ENCODE measurements around the gene PPIF.

PPIF gene

DNA sequence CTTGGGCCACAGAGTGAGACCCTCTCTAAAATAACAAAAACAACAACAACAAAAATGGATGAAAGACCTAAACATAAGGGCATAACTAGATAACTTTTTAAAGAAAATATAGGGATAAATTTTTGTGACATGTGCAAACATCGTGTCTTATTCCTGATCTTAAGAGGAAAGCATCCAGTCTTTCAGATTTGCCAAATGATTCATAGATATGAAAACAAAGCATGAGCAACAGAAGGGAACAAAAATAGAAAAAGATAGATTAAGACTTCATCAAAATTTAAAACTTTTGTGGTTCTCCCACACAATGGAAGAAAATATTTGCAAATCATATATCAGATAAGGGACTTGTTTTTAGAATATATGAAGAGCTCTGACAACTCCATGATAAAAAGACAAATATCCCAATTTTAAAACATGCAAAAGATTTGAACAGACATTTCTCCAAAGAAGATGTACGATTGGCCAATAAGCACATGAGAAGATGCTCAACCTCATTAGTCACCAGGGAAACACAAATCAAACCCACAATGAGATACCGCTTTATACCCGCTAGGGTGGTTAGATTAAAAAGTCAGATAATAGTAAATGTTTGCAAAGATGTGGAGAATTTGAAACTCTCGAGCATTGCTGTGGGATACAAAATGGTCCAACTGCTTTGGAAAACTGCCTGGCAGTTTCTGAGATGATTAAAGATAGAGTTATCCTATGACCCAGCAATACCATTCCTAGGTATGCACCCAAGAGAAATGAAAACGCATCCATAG, 20.3 kb downstream of the PPIF start:
- POLR2A ChIA-PET, result no interaction called here
- no peak overlapping the region for H3K27ac ChIP-seq (ENCODE audit: insufficient read depth in 1 of 2, low read depth in 1 of 2, low read length in 2 of 2, poor library complexity in 1 of 2, severe bottlenecking in 2 of 2)
- no peak for DNase-seq
- WGBS (ENCODE audit: insufficient coverage), result 100% methylated on average over 1 of the region's 6 CpGs
- no peaks in the 10 kb centered on the region for H3K27me3 ChIP-seq (replicated peaks in 2 of 5; ENCODE audit: control insufficient read depth in 4 of 5, insufficient read depth in 5 of 5, low read length in 4 of 5)
- no peaks in the 10 kb centered on the region for H3K4me1 ChIP-seq (ENCODE audit: control extremely low read depth in 1 of 4, control insufficient read depth in 4 of 4, insufficient read depth in 4 of 4, low read length in 3 of 4)
- H3K9me3 ChIP-seq (ENCODE audit: control extremely low read depth in 1 of 5, control insufficient read depth in 4 of 5, insufficient read depth in 2 of 5, low read depth in 1 of 5, low read length in 4 of 5), result peaks cover 0 to 17% (median 4%) of the 10 kb centered on the region in 5 experiments
- CTCF ChIA-PET, result no interaction called here
- no peaks in the 10 kb centered on the region for H3K36me3 ChIP-seq (ENCODE audit: control insufficient read depth in 4 of 4, insufficient read depth in 4 of 4, low read length in 3 of 4)
- H3K4me3 ChIP-seq (ENCODE audit: control insufficient read depth in 1 of 7, extremely low read depth in 1 of 7, insufficient read depth in 4 of 7, low read depth in 2 of 7, low read length in 6 of 7), result no peak overlapping the region

DNA sequence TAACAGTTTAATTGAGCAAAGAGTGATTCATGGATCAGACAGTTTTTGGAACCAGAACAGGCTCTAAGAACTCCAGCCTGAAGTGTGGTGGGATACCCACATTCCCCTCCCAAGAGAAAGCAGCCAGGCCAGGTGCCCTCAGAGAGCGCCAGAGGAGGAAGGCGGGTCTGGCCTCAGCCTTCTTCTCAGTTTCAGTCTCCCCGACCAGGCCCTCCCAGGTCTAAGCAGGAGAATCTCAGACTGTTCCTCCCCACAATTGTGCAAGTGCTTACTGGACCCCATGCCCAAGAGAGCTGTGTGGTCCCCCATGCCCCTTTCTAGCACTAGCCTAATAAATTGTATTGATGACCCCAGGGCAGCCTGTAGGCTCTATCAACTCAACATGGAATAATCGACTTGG, 25.6 kb downstream of the PPIF start:
- 87% methylated on average over 4 of the region's 4 CpGs for WGBS (ENCODE audit: insufficient coverage)
- CTCF ChIA-PET, result interaction anchor here (1.0 to 4.9 kb wide), 17 partner anchors 8 to 135 kb away, joined by 3 to 62 read pairs (median 10); partner anchors contain the start of gene PPIF

DNA sequence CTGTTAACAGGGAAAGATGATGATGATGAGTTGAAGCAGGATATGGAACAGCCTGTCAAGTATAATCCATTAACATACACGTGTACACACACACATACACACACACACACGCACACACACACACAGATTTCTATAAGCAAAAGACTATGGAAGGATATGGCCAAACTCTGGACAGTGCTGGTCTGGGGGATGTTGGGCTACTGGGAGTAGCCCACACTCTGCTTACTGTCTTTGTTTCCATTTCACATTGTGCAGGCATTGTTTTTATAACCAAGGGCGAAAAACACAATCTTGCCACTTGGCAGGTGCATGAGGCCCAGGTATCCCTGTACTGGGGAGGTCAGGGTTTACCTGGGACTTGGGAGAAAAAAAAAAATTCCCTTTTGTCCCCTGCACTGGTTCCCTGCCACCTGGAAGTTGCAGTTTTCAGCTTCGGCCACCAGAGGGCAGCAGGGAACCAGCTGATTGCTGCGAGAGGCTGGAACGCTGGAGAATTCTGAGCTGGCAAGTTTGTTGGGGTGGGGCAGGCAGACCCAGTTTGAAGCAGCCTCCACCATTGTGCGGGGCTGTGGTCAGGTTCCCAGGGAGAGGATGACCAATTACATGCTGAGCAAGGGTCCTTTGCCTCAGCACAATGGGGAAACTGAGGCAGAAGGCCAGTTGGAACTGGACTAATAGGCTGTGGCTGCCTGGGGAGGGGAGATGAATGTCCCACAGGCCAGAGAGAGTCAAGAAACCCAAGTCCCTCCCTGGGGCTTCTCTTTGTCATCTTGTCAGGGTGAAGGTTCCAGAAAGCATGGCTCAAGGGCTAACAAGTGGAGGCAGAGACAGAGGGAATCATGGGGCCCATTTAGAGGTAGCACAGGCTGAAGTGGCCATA, 27.3 kb downstream of the PPIF start:
- ChIA-PET POLR2A (interaction anchor here (0.7 to 0.8 kb wide), 2 partner anchors 64 to 529 kb away, joined by 3 read pairs; no protein-coding TSS in a partner anchor), CTCF (interaction anchor here (0.6 to 4.9 kb wide), 37 partner anchors 9 to 1193 kb away, joined by 3 to 62 read pairs (median 5); partner anchors contain the start of gene PPIF)
- Histone ChIP-seq H3K4me3 (ENCODE audit: control insufficient read depth in 1 of 7, extremely low read depth in 1 of 7, insufficient read depth in 4 of 7, low read depth in 2 of 7, low read length in 6 of 7) (no peak overlapping the region), H3K9me3 (ENCODE audit: control extremely low read depth in 1 of 5, control insufficient read depth in 4 of 5, insufficient read depth in 2 of 5, low read depth in 1 of 5, low read length in 4 of 5) (peaks cover 0 to 17% (median 0%) of the 10 kb centered on the region in 5 experiments), H3K36me3 (ENCODE audit: control insufficient read depth in 4 of 4, insufficient read depth in 4 of 4, low read length in 3 of 4) (no peaks in the 10 kb centered on the region), H3K4me1 (ENCODE audit: control extremely low read depth in 1 of 4, control insufficient read depth in 4 of 4, insufficient read depth in 4 of 4, low read length in 3 of 4) (peaks cover 0 to 12% (median 4%) of the 10 kb centered on the region in 4 experiments), H3K27me3 (replicated peaks in 2 of 5; ENCODE audit: control insufficient read depth in 4 of 5, insufficient read depth in 5 of 5, low read length in 4 of 5) (no peaks in the 10 kb centered on the region), H3K27ac (ENCODE audit: insufficient read depth in 1 of 2, low read depth in 1 of 2, low read length in 2 of 2, poor library complexity in 1 of 2, severe bottlenecking in 2 of 2) (no peak overlapping the region)
- WGBS (ENCODE audit: insufficient coverage), result 7% methylated on average over 6 of the region's 7 CpGs
- peak; percentile 55 to 78 (median 68) for DNase-seq

More for the DNA sequence above, 25.6 kb downstream of the PPIF start:
- no peak for DNase-seq
- Histone ChIP-seq H3K9me3 (ENCODE audit: control extremely low read depth in 1 of 5, control insufficient read depth in 4 of 5, insufficient read depth in 2 of 5, low read depth in 1 of 5, low read length in 4 of 5) (peaks cover 0 to 17% (median 4%) of the 10 kb centered on the region in 5 experiments), H3K4me3 (ENCODE audit: control insufficient read depth in 1 of 7, extremely low read depth in 1 of 7, insufficient read depth in 4 of 7, low read depth in 2 of 7, low read length in 6 of 7) (no peak overlapping the region), H3K4me1 (ENCODE audit: control extremely low read depth in 1 of 4, control insufficient read depth in 4 of 4, insufficient read depth in 4 of 4, low read length in 3 of 4) (peaks cover 0 to 12% (median 4%) of the 10 kb centered on the region in 4 experiments), H3K27me3 (replicated peaks in 2 of 5; ENCODE audit: control insufficient read depth in 4 of 5, insufficient read depth in 5 of 5, low read length in 4 of 5) (no peaks in the 10 kb centered on the region), H3K36me3 (ENCODE audit: control insufficient read depth in 4 of 4, insufficient read depth in 4 of 4, low read length in 3 of 4) (no peaks in the 10 kb centered on the region), H3K27ac (ENCODE audit: insufficient read depth in 1 of 2, low read depth in 1 of 2, low read length in 2 of 2, poor library complexity in 1 of 2, severe bottlenecking in 2 of 2) (no peak overlapping the region)
- POLR2A ChIA-PET, result no interaction called here

DNA sequence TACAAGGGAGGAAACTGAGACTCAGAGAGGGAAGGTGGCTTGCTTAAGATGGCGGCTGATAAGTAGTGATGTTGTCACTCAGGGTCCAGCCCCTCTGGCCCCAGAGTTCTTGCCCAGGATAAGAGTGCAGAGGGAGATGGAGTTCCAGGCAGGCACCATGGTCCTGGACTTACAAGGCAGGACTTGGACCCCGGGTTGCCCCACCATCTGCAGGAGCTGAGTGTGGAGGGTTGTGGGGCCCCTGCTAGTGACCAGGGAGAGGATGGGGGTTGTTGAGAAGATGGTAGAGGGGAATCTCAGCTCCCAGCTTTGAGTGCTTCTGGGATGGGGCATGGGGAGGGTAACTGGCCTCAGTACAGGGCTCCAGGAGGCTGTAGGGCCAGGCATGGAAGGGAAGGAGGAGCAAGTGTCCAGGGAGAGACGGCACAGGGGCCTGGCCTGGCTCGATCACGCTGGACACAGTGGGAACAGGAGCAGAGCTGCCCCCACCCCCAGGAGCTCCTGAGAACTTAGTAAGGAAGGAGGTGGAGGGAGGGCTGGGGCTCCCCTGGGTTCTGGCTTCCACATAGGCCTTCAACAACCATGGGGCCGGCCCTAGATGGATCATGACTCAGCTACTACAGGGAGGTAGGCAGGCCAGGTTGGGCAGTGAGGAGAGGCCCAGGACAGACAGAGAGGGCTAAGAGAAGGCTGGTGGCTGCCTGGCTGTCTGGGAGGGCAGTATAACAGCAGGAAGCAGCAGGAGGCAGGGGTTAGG, 28.2 kb downstream of the PPIF start:
- WGBS (ENCODE audit: insufficient coverage), result 75% methylated on average over 4 of the region's 6 CpGs
- Histone ChIP-seq H3K4me1 (ENCODE audit: control extremely low read depth in 1 of 4, control insufficient read depth in 4 of 4, insufficient read depth in 4 of 4, low read length in 3 of 4) (peaks cover 0 to 12% (median 4%) of the 10 kb centered on the region in 4 experiments), H3K27ac (ENCODE audit: insufficient read depth in 1 of 2, low read depth in 1 of 2, low read length in 2 of 2, poor library complexity in 1 of 2, severe bottlenecking in 2 of 2) (no peak overlapping the region), H3K27me3 (replicated peaks in 2 of 5; ENCODE audit: control insufficient read depth in 4 of 5, insufficient read depth in 5 of 5, low read length in 4 of 5) (no peaks in the 10 kb centered on the region), H3K9me3 (ENCODE audit: control extremely low read depth in 1 of 5, control insufficient read depth in 4 of 5, insufficient read depth in 2 of 5, low read depth in 1 of 5, low read length in 4 of 5) (peaks cover 0 to 11% (median 0%) of the 10 kb centered on the region in 5 experiments), H3K4me3 (ENCODE audit: control insufficient read depth in 1 of 7, extremely low read depth in 1 of 7, insufficient read depth in 4 of 7, low read depth in 2 of 7, low read length in 6 of 7) (no peak overlapping the region), H3K36me3 (ENCODE audit: control insufficient read depth in 4 of 4, insufficient read depth in 4 of 4, low read length in 3 of 4) (no peaks in the 10 kb centered on the region)
- ChIA-PET POLR2A (no interaction called here), CTCF (interaction anchor here (0.7 to 4.9 kb wide), 16 partner anchors 8 to 118 kb away, joined by 3 to 62 read pairs (median 4); partner anchors contain the start of gene PPIF)
- DNase-seq, result peak; percentile 14 to 66 (median 59)

DNA sequence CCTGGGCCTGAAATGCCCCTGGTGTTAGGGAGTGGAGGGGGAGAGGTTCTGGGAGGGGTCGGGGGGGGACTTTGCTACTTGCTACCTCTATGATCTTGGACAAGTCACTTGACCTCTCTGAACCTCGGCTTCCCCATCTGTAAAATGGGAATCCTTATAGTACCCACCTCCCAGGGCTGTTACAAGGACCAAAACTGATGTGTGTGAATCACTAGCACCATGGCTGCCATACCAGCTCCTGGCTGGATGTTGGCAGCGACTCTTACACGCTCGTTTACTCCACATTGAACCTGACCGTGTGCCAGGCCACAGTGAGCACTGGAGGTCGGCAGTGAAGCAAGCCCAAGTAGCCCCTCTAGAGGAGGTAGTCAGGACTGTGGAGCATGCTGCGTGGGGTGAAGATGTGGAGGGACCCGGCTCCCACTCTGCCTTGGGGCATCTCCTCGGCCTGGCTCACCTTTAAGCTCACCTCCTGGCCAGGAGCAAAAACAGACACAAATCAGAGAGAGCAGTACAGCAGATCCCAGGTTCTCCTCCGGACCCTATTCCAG, 28.9 kb downstream of the PPIF start:
- peaks cover 0 to 12% (median 4%) of the 10 kb centered on the region in 4 experiments for H3K4me1 ChIP-seq (ENCODE audit: control extremely low read depth in 1 of 4, control insufficient read depth in 4 of 4, insufficient read depth in 4 of 4, low read length in 3 of 4)
- 97% methylated on average over 9 of the region's 11 CpGs for WGBS (ENCODE audit: insufficient coverage)
- H3K9me3 ChIP-seq (ENCODE audit: control extremely low read depth in 1 of 5, control insufficient read depth in 4 of 5, insufficient read depth in 2 of 5, low read depth in 1 of 5, low read length in 4 of 5), result peaks cover 0 to 6% (median 0%) of the 10 kb centered on the region in 5 experiments
- no peak overlapping the region for H3K27ac ChIP-seq (ENCODE audit: insufficient read depth in 1 of 2, low read depth in 1 of 2, low read length in 2 of 2, poor library complexity in 1 of 2, severe bottlenecking in 2 of 2)
- H3K36me3 ChIP-seq (ENCODE audit: control insufficient read depth in 4 of 4, insufficient read depth in 4 of 4, low read length in 3 of 4), result no peaks in the 10 kb centered on the region
- ChIA-PET POLR2A (no interaction called here), CTCF (interaction anchor here (0.9 to 4.9 kb wide), 12 partner anchors 10 to 117 kb away, joined by 3 to 62 read pairs (median 4); partner anchors contain the start of gene PPIF)
- DNase-seq, result no peak
- no peaks in the 10 kb centered on the region for H3K27me3 ChIP-seq (replicated peaks in 2 of 5; ENCODE audit: control insufficient read depth in 4 of 5, insufficient read depth in 5 of 5, low read length in 4 of 5)
- no peak overlapping the region for H3K4me3 ChIP-seq (ENCODE audit: control insufficient read depth in 1 of 7, extremely low read depth in 1 of 7, insufficient read depth in 4 of 7, low read depth in 2 of 7, low read length in 6 of 7)

DNA sequence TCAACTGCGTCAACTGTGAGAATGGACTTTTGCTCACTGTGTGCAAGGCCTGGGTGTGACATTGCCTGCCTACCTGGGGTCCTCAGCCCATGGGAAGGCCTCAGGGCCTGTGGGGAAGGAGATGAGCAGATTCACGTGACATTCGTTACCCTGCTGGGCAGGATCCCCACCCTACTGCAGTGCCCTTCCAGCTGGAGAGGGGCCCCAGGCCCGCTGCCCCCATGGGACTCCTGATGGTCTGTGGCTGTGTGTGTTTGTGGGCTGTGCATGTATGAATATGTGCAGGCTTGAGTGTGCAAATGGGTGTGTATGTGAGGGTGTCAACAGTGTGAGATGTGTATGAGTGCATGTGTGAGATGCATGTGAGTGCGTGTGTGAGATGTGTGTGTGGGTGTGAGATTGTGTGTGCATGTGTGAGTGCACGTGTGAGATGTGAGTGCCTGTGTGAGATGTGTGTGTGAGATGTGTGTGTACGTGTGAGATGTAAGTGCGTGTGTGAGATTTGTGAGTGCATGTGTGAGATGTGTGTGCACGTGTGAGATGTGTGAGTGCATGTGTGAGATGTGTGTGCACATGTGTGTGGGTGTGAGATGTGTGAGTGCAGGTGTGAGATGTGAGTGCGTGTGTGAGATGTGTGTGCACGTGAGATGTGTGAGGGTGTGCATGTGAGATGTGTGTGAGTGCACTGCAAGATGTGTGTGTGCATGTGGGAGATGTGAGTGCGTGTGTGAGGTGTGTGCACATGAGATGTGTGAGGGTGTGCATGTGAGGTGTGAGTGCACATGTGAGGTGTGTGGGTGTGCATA, 29.7 kb downstream of the PPIF start:
- H3K9me3 ChIP-seq (ENCODE audit: control extremely low read depth in 1 of 5, control insufficient read depth in 4 of 5, insufficient read depth in 2 of 5, low read depth in 1 of 5, low read length in 4 of 5), result no peaks in the 10 kb centered on the region
- ChIA-PET POLR2A (no interaction called here), CTCF (interaction anchor here (0.9 to 4.9 kb wide), 4 partner anchors 10 to 116 kb away, joined by 4 to 52 read pairs (median 32); partner anchors contain the start of gene PPIF)
- H3K27ac ChIP-seq (ENCODE audit: insufficient read depth in 1 of 2, low read depth in 1 of 2, low read length in 2 of 2, poor library complexity in 1 of 2, severe bottlenecking in 2 of 2), result no peak overlapping the region
- no peaks in the 10 kb centered on the region for H3K27me3 ChIP-seq (replicated peaks in 2 of 5; ENCODE audit: control insufficient read depth in 4 of 5, insufficient read depth in 5 of 5, low read length in 4 of 5)
- H3K36me3 ChIP-seq (ENCODE audit: control insufficient read depth in 4 of 4, insufficient read depth in 4 of 4, low read length in 3 of 4), result no peaks in the 10 kb centered on the region
- WGBS (ENCODE audit: insufficient coverage), result 98% methylated on average over 9 of the region's 12 CpGs
- DNase-seq, result no peak
- H3K4me1 ChIP-seq (ENCODE audit: control extremely low read depth in 1 of 4, control insufficient read depth in 4 of 4, insufficient read depth in 4 of 4, low read length in 3 of 4), result peaks cover 0 to 12% (median 4%) of the 10 kb centered on the region in 4 experiments
- H3K4me3 ChIP-seq (ENCODE audit: control insufficient read depth in 1 of 7, extremely low read depth in 1 of 7, insufficient read depth in 4 of 7, low read depth in 2 of 7, low read length in 6 of 7), result no peak overlapping the region
